K562 (cell line): ENCODE measurements around the gene SAPCD1. TPM values are rescaled to one million over a fixed set of nuclear protein-coding genes. Genes with fewer than 3 reads are reported as not detected.
A peak's percentile ranks its signal among the peaks of the same experiment; 100 is the strongest.

Experiments used
- ATF4 ChIP-seq: fragments of 450-650 bp; formaldehyde crosslinking; IDR thresholded peaks from 2 replicates; pipeline ENCODE4 v1.4.0; 2022; ENCODE audit warnings: mild to moderate bottlenecking, moderate library complexity
- BMI1 ChIP-seq: fragments of 150-350 bp; IDR thresholded peaks from 2 replicates; pipeline ENCODE4 v1.6.1; 2014; ENCODE audit warnings: low read length
- BRF1 ChIP-seq: IDR thresholded peaks from 3 replicates; pipeline ENCODE4 v1.6.1; 2011; ENCODE audit warnings: borderline replicate concordance, mild to moderate bottlenecking; ENCODE audit not compliant: insufficient read length; ENCODE audit errors: extremely low read depth
- CTCF ChIP-seq, 3 experiments: IDR thresholded peaks in 2 of 3; conservative IDR thresholded peaks in 1 of 3; 2 replicates each; pipeline ENCODE4 v1.5.1; 2011 to 2012; ENCODE audit warnings: low read length in 3 of 3, mild to moderate bottlenecking in 3 of 3, control low read depth in 2 of 3, improper control_type of control experiment in 1 of 3, inconsistent platforms in 1 of 3, low read depth in 1 of 3, mixed read lengths in 1 of 3, moderate library complexity in 1 of 3; ENCODE audit not compliant: insufficient read depth in 2 of 3
- EHMT2 ChIP-seq: fragments of 450-650 bp; IDR thresholded peaks from 2 replicates; pipeline ENCODE4 v1.6.1; 2018; ENCODE audit warnings: antibody characterized with exemption
- ELF4 ChIP-seq: fragments of 450-650 bp; formaldehyde crosslinking; IDR thresholded peaks from 2 replicates; pipeline ENCODE4 v1.4.0; 2022; ENCODE audit warnings: missing genetic modification characterization
- ERF ChIP-seq: fragments of 450-650 bp; formaldehyde crosslinking; IDR thresholded peaks from 2 replicates; pipeline ENCODE4 v1.4.0; 2020; ENCODE audit warnings: mild to moderate bottlenecking, mixed read lengths
- GTF2A2 ChIP-seq: IDR thresholded peaks from 2 replicates; pipeline ENCODE4 v1.6.1; 2016; ENCODE audit warnings: mild to moderate bottlenecking, missing genetic modification characterization, missing compliant biosample characterization
- HCFC1 ChIP-seq: IDR thresholded peaks from 2 replicates; pipeline ENCODE4 v1.6.1; 2012; ENCODE audit warnings: low read depth, low read length, improper control_type of control experiment
- HMG20A ChIP-seq: fragments of 450-650 bp; formaldehyde crosslinking; conservative IDR thresholded peaks from 2 replicates; pipeline ENCODE4 v1.4.0; 2020; ENCODE audit warnings: mild to moderate bottlenecking, mixed read lengths
- MAX ChIP-seq: sonication (generic); formaldehyde crosslinking; IDR thresholded peaks from 2 replicates; pipeline ENCODE4 v1.9.0; 2022; ENCODE audit warnings: mild to moderate bottlenecking, missing genetic modification reagents
- MCM7 ChIP-seq, 2 experiments: fragments of 450-650 bp; IDR thresholded peaks; 2 replicates each; pipeline ENCODE4 v1.6.1; 2016 to 2018
- POLR2B ChIP-seq: fragments of 450-650 bp; IDR thresholded peaks from 2 replicates; pipeline ENCODE4 v1.6.1; 2018; ENCODE audit warnings: low read depth; ENCODE audit not compliant: partially characterized antibody
- SIN3A ChIP-seq, 2 experiments: fragments of 150-350 bp in 1 of 2; IDR thresholded peaks; 2 replicates each; pipeline ENCODE4 v1.6.1; 2011 to 2016; ENCODE audit warnings: borderline replicate concordance in 2 of 2, low read depth in 2 of 2, low read length in 2 of 2, mild to moderate bottlenecking in 2 of 2, moderate library complexity in 2 of 2; ENCODE audit not compliant: control insufficient read depth in 1 of 2
- TEAD2 ChIP-seq: fragments of 450-650 bp; IDR thresholded peaks from 2 replicates; pipeline ENCODE4 v1.6.1; 2016; ENCODE audit warnings: missing genetic modification characterization, control low read depth, missing compliant biosample characterization
- TFE3 ChIP-seq: fragments of 450-650 bp; formaldehyde crosslinking; IDR thresholded peaks from 2 replicates; pipeline ENCODE4 v1.4.0; 2020; ENCODE audit warnings: mild to moderate bottlenecking, mixed read lengths
- YY1 ChIP-seq, 3 experiments: IDR thresholded peaks; 2 replicates each; pipeline ENCODE4 v1.6.1; 2011; ENCODE audit warnings: low read length in 2 of 3, mild to moderate bottlenecking in 2 of 3, moderate library complexity in 2 of 3, borderline replicate concordance in 1 of 3, control low read depth in 1 of 3, low read depth in 1 of 3; ENCODE audit not compliant: insufficient read depth in 3 of 3, insufficient replicate concordance in 2 of 3, control insufficient read depth in 1 of 3, insufficient read length in 1 of 3; ENCODE audit errors: extremely low read depth in 1 of 3
- ZFP91 ChIP-seq: sonication (generic); formaldehyde crosslinking; IDR thresholded peaks from 2 replicates; pipeline ENCODE4 v1.8.0; 2022; ENCODE audit warnings: mild to moderate bottlenecking, missing genetic modification reagents
- ZNF583 ChIP-seq: fragments of 250-450 bp; sonication (Bioruptor Pico); IDR thresholded peaks from 2 replicates; pipeline ENCODE4 v1.4.0; 2020
- polyA plus RNA-seq, 8 experiments: library from polyadenylated mRNA; depleted of rRNA in 4 of 8; stranded (reverse) in 5 of 8; unstranded in 3 of 8; fragments of >200 nt; fragmentation: Nextera tagmentation in 2 of 8; fragmentation: Illumina TruSeq in 1 of 8; extraction: Ambion mirVana in 2 of 8; extraction: Trizol in 1 of 8; gene quantifications; 2 replicates each; pipeline versions ENCODE4 v1.2.1 to v1.2.3, GENCODE V29; 2011 to 2014; ENCODE audit warnings: inconsistent platforms in 1 of 8, missing spikeins in 1 of 8
- total RNA-seq, 7 experiments: library from RNA; depleted of rRNA in 6 of 7; stranded (reverse); fragments of >200 nt in 6 of 7; fragmentation: Illumina TruSeq in 2 of 7; extraction: Trizol in 2 of 7; gene quantifications; 2 replicates each; pipeline versions ENCODE4 v1.2.1 to v1.2.3, GENCODE V29; 2011 to 2021; ENCODE audit warnings: low replicate concordance in 1 of 7

The SAPCD1 gene
- total and polyA plus RNA-seq, 9 of the 15 experiments (the other 6 are each of a cell fraction or from before 2014, with no cell fraction given): 2.6 to 30.2 (median 7.4) TPM

GRCh38 chr6:31737991-31738979, 24.2 kb upstream of the SAPCD1 start (continued):
- TF ChIP-seq ZFP91 (CRISPR knock-in tag) (peak; percentile 63; the same call in 1 of the 2 replicates), CTCF (IDR thresholded peaks at IDR 0.05 in 2 of 3, conservative IDR thresholded peaks at IDR 0.05 in 1 of 3; ENCODE audit: insufficient read depth in 2 of 3, low read depth in 1 of 3, low read length in 3 of 3) (peak in 2 of 3 experiments; percentile 37 to 54; a peak in 5 of 6 replicates), HCFC1 (0 out of 2 replicates have a peak, but pooled peaks have one; percentile 58), YY1 (IDR thresholded peaks at IDR 0.05; ENCODE audit: borderline replicate concordance in 1 of 3, control insufficient read depth in 1 of 3, extremely low read depth in 1 of 3, insufficient read depth in 3 of 3, insufficient read length in 1 of 3, insufficient replicate concordance in 2 of 3, low read depth in 1 of 3, low read length in 2 of 3) (peak in 1 of 3 experiments; percentile 77), ZNF583 (CRISPR knock-in tag) (peak; percentile 11; the same call in 1 of the 2 replicates), ELF4 (CRISPR knock-in tag) (peak; percentile 86), HMG20A (CRISPR knock-in tag) (0 out of 2 replicates have a peak, but pooled peaks have one; percentile 49), MAX (peak; percentile 12; the same call in 1 of the 2 replicates), MCM7 (IDR thresholded peaks at IDR 0.05) (no peak), GTF2A2 (no peak), BMI1 (no peak), POLR2B (peak; percentile 94), TFE3 (CRISPR knock-in tag) (0 out of 2 replicates have a peak, but pooled peaks have one; percentile 2), ATF4 (CRISPR knock-in tag) (peak; percentile 25), TEAD2 (0 out of 2 replicates have a peak, but pooled peaks have one; percentile 15), ERF (CRISPR knock-in tag) (peak; percentile 39; the same call in 1 of the 2 replicates), SIN3A (IDR thresholded peaks at IDR 0.05; ENCODE audit: borderline replicate concordance in 2 of 2, control insufficient read depth in 1 of 2, low read depth in 2 of 2, low read length in 2 of 2) (peak in 1 of 2 experiments; percentile 86; a peak in 1 of 4 replicates), EHMT2 (peak; percentile 72), BRF1 (no peak)
